SIG-M5 treated with dmso at 0.1 percent for 504 hours (cell line): ENCODE data around the gene TTC34.

Source experiments
- DNase-seq: peaks from one replicate; lab custom pipeline; 2025; ENCODE audit not compliant: unreplicated experiment; lab: John Stamatoyannopoulos, UW

TTC34 gene, protein sequence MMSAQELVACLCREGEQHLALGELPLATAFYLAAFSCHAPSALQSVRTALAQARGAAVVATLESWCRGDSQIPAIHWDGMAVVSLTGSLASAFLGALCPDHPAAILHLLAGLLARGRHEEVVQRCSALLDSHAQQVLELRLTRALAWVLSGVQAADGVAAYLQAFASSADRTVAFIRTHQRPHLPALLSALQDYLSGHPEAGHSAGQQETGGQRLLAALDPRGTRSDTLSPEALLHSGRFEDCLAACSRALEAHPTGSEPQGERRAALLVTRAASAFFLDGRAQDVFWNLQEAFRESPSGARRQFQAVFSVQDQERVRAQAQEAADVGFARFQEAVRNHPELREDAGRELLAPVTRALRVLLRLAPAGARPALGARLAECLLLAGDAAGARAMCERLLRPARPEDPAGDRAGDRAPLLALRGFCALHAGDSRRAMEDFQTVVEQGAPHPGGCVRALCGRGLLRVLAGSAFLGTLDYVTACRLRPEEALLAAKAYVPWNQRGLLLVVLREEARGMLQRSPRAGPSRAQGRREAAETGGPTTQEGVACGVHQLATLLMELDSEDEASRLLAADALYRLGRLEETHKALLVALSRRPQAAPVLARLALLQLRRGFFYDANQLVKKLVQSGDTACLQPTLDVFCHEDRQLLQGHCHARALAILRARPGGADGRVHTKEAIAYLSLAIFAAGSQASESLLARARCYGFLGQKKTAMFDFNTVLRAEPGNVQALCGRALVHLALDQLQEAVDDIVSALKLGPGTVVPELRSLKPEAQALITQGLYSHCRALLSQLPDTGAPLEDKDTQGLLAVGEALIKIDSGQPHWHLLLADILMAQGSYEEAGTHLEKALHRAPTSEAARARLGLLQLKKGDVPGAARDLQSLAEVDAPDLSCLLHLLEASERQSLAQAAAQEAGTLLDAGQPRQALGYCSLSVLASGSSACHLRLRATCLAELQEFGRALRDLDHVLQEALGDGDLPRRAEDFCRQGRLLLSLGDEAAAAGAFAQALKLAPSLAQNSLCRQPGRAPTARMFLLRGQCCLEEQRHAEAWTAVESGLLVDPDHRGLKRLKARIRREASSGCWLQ

DNA sequence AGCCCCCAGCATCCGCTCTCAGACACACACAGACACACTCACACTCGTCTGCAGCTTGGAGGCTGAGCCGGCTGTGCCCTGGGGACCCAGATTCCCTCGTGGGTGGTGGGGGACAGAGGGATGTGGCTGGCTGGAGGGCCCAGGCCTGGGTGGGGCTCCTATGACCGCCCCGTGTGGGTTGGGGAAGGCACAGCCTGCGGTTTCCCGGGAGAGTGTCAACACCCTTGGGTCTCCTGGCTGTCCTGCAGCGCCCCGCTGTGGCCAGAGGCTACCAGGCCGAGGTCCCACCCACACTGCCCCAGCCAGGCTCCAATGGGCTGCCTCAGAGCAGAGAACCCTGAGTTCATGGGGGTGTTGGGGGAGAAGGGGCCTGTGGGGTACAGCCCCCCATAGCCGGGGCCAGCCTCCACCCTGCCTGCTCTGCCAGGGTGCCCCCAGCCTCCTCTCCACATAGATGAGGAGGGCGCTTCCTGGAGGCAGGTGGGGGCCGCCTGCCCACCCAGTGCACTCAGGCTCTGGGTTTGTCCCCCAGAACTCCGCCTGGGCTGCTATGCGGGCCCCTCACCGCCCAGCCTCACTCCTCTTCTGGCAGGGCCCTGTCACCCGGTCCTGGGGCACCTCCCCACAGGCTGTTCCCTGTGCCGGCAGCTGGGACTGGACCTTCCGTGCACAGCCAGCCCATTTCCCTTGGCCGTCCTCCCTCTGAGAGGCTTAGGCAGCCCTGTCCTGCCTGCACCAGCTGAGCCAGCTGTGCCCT is at the start of gene TTC34:
Gene TTC34 (minus strand): TSS at position 159 of the 757 bp plus-strand sequence. CDS start 866 bp downstream, outside the sequence.
- DNase-seq = no peak

DNA sequence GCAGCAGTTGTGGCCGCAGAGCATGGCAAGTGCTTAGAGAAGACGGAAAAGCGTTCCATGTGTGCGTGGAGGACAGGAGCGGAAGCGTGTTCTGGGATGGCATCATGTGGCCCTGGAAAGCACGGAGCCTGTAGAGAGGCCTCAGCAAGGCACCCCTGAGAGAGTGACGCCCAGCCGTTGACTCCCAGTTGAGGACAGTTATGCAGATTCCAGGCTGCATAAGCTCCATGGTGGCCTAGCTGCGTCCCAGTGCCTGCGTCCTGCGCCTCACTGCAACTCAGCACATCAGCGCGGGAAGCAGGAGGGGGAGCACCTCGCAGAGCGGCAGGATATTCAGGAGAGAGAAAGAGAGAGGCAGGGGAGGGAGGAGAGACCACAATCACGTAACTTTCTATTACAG is 49.0 kb upstream of the TTC34 start:
- no peak for DNase-seq

DNA sequence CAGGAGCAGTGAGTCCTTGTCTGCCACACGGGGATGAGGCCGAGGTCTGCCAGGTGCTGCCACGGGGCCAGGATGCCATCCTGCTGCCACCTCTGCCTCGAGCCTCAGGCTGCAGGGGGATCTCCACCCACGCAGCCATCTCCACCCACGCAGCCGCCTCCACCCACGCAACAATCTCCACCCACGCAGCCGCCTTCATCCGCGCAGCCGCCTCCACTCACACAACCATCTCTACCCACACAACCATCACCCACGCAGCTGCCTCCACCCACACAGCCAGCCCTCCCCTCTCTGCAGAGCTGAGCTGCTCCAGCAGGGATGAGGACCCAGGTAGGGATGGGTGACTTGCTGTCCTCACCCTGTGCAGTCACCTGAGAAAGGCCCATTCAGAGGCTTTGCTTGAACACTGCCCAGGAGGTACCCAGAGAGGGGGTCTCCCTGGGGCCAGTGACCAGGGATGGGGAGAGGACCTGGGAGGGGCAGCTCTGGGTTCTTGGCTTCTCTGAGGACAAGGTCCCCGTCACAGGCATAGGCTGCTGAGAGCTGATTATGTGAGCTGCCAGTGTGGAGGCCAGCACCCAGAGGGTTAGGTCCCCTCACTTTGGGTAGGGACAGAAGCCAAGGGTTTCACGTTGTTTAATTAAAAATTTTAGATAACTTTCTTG is 46.6 kb upstream of the TTC34 start:
- no peak for DNase-seq

DNA sequence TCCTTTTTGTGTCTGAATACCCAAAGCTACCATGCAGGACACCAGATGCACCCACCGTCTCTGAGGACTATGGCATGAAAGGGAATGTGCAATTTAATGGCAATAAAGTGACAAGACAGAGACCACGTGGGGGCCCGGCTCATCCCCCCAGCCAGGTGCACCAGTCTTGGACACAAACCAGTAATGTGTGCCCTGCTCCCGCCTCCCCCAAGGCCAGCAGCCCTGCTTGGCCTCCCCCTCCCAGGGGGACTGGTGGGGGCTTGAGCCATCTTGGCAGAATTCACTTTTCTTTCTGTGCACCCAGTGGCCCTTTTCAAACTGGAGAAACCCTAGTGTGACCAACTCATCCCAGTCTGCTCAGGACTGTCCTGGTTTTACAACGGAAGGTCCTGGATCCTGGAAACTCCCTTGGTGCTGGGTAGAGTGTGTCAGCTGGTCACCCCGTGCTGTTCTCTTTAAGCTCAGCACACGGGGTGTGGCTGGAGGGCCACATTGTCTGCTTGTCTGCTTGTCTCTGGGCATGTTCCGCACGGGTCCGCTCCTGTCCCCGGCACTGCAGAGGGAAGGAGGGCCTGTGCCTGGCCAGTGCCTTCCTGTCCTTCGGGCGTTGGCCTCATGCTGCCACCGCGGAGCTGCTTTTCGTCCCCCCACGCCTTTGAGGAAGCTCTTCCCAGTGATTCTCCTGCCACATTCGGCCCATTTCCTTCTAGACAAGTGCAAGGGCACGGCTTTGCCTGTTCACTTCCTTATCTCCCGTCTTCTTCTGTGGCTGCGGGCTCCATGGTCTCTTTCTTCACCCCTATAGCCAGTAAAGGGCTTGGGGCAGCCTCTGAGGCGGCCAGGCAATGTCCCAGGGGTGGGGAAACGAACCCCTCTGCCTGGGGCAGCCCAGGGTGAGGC is 45.8 kb upstream of the TTC34 start:
- no peak for DNase-seq

DNA sequence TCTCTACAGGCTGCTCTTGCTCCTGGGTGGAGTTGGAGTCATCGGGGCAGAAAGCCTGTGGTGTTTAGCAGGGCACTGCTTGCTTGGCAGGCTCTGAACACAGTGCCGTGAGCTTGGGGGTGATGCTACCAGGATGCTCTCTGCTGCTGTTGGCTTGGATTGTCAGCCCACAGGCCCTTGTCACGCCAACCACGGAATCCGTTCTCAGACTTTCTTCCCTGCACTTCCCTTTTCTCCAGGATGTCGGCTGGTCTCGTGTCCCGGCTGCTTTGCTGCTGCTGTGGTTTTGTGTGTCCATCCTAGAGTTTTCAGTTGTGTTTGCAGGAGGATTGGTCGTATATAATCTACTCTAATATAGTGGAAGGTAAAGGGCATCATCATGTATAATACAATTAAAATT is 44.4 kb upstream of the TTC34 start:
- DNase-seq = no peak

DNA sequence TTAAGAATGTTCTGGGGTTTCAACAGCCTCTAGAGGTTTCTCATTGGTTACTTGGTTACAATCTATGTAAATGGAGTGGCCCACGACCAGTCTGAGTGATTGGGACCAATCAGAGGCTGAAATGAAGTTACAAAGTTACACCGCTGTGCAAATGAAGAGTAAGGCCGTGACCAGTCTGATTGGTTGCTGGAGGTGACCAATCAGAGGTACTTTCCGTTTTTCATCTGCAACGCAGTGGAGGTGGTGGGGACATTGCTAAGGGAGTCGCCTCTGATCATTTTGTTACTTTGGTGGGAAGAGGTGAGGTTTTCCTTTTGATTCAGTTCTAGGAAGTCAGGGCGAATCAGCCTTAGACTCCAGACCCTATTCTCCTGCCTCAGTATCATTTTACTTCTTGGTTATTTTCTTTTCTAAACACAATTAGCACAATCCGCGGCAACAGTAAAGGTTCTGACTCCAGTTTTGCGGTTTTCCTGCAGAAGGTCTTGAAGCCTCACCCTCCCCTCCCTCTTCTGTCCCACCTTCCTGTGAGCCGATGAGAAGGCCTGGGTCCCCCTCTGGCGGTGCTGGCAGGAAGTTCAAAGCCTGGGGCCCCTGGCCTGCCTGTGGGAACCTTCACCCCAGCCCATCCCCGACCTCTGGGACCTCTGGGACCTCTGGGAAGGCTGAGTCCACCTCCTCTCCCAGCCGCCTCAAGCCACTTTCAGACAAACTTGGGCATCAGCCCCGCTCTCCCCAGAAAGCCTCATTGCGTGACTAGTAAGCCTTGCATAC is 38.7 kb upstream of the TTC34 start:
- no peak for DNase-seq

DNA sequence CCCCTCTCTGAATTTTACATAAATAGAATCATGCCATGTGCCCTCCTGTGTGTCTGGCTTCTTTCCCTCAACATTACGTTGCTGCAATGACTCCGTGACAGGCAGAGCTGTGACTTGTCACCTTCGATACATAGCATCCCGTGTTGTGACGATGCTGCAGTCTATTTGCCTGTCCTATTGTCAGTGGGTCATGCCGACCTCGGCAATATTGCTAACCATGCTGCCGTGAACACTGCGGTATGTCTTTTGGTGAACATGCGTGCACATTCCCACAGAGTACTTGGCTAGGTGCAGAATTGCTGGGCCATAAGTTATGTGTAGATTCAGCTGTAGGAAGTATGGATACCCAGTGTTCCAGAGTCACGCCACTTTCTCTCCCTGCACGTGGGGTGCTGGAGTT is 36.3 kb upstream of the TTC34 start:
- no peak for DNase-seq

DNA sequence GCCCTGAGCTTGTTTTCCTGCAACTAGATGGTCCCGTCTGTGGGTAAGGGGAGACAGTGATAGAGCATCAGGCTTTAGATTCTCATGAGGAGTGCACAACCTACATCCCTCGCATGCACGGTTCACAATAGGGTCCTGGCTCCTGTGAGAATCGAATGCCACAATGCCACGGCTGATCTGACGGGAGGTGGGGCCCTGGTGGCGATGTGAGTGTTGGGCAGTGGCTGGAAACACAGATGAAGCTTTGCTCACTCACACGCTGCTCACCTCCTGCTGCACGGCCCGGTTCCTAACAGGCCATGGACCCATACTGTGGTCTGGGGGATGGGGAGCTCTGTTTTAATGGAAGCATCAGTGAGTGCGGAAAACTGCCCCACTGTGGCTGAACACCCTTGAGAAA is 35.8 kb upstream of the TTC34 start:
- DNase-seq = no peak

DNA sequence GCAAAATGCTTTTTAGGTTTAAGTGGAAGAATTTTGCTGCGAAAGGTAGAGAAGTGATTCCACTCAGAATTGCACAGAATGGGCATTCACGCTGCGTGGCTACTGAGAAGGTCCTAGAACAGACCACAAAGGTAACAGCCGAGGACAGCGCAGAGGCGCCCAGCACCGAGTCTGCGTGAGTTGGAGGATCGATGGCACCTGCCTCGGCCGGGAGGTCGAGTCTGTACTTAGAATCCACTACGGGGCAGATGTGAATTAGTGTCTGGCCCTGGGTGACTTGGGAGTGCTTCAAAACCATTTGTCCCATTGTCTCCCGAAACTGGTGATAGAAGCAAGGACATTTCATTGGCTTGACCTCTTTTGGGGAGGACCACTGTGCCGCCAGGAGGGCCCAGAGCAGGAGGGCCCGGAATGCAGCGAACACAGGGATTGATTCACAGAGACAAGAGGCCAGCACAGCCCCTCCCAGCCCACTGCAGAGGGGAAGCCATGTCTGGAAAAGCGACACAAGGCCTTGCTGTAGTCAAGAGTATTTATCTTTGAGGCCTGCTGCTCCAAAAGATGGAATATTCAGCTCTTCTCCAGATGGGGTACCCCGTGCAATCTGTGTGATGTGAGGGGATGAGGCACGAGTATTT is 35.0 kb upstream of the TTC34 start:
- DNase-seq = no peak

DNA sequence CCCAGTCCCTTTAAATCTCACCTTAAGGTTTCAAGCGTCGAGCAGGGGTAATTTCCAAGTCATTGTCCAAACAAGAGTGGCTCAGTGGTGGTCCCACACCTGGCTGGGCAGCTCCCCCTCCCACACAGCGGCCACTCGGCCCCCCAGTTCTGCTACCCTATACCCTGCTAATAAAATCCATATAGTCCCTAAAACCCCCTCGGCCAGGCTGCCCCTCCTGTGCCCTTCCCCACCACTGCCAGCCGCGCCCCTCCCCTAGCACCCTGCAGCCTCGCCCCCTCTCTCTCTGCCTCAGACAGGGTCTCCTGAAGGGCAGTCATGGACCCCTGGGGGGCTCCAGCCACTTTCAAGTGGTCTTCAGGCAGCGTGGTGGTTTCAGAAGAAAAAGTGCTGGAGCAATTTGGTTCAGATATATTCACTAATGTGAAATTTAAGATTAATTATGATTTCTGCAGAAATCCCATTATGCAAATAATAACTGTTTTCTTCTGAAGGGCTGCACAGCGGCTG is 34.2 kb upstream of the TTC34 start:
- no peak for DNase-seq

DNA sequence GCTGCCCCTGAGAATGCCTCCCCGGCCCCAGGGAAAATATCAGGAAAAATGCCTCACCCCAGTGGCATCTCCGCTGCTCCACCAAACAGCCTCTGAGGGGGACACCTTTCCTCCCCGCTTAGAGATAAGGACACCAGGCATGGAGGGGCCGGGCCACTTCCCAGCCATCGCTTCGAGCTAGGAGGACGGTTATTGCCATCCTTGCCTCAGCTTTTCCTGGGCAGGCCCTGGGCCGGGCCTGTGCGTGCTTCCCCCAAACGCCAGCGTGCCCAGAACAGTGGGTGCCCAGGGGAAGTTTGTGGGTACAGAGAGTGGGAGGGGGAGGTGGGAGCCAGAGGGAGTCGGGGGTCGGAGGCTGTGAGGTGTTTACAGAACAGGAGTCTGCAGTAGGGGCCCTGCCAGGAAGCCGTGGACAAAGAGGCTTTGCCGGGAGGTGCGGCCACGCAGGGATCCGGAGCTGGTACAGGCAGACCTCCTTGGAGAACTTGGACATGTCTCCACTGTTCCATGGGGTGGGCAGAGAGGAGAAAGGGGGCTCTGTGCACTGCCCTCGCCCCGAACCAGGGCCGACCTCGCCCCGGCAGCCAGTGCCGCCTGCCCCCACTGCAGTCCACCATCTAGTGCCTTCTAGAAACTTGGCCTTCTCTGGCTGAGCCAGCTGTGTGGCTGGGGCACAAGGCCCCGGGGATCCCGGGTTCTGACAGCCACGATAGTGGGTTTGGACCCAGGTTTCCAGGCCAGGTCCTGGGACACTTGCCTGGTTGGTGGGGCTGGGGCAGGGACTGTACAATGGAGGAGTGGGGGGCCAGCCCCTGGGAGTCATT is 33.5 kb upstream of the TTC34 start:
- no peak for DNase-seq

DNA sequence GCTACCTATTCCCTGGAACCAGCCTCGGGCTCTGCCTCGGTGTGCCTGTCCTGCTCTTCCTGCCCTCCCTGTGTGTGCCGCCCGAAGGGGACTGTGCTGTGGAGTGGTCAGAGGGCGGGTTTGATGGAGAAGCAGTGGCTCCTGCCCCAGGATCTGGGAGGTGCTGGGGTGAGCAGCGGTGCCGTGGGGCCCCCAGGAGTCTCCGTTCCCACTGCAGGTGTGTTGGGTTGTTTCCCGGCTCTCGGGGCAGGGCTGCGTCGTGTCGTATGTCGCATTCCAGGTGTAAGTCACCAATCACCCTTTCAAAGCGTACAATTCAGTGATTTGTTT is 32.6 kb upstream of the TTC34 start:
- no peak for DNase-seq

DNA sequence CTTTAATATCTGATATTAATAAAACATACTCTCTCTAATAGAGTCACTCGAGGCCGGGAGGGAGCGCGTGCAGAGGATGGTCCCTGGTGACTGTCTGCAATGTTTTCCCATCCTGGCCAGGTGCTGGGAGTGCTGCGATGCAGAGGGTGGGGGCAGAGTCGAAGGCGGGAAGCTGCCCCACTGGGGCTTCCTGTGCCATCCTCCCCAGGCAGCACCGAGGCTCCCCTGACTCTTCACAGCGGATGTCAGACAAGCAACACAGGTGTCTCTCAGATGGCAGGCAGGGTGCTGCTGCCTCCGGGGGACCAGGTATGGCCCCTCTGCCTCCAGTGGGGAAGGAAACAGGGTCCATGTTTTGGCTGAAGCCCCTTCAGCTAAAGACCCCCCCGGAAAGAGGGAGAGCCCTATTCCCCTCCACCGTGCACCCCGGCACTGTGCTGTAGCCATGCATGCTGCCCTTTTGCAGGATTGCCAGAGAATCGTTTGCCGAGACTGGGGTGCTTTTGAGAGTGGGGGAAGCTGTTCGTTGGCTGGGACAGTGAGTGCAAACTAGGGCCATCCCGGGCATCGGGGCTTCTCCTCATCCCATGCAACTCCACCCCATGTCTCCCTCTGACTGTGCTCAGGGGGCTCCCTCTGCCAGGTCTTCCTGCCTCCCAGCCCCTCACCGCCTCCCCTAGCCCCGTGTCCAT is 32.1 kb upstream of the TTC34 start:
- DNase-seq = no peak

DNA sequence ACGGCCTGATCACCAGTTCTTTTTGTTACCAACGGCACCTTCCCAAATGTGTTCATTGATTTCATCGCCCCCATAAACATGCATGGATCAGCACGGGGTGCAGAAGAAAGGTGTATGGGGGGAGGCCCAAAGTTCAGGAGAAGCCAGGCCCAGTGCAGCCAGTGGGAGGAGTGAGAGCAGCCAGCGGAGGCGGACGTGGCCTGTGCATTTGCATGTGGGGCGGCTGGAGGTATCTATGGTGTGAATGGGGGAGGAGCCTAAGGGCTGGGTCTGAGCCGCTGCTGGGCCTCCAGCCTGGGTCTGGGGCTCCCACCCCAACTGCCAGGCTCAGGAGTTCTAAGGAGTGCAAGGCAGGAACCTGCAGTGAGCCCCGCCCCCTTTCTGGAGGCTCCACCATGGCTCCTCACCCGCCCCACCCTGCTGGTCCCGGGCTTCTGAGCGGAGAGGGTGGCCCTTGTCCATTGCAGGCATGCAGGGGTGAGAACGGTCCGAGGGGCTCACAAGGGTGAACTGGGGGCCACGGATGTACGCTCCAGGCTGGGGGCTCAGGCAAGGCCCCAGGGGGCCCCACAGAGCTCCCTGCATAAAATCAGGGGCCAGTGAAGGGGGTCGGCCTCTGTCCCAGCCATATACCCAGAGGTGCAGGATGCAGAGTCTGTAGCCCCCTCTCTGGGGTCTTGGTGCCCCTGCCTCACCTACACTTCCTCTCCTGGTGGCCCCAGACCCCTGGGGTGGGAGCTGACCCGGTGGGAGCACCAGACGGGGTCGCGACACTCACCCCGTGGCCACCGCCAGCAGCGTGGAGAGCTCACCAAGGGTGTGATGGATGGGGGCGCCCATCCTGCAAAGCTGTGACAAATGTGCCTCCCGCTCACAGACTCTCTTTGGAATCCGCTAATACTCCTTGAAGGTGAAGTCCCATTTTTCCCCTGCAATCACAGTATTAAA is 31.3 kb upstream of the TTC34 start:
- no peak for DNase-seq

DNA sequence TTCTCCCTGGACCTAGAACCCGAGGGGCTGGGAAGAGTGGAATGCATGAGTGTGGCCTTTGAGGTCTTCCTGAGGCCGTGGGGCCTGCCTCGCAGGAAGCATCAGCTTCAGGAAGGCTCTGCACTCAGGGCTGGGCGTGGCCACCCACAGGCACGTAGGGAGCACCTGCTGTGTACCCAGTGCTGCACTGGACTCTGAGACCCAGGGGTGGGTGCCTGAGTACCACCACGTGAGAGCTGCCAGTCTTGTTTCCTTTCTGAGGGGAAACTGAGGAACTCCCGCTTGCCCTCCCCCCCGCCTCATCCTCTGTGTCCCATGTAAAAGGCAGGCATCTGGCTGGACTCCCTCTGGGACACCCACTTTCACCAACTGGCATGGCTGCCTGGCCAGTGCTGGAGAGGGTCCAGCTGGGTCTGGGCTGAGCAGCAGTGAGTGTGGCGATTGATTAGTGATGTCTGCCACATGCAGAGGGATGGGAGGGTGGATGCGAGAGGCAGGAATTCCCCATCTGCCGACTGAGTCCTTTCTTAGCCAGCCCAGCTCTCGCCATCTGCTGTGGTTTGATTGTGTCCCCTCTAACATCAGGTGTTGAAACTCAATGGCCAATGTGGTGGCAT is 30.2 kb upstream of the TTC34 start:
- no peak for DNase-seq
